ENCODE measurements around the gene ZNF175. TPM values are rescaled to one million over a fixed set of nuclear protein-coding genes. Genes with fewer than 3 reads are reported as not detected.

Gene ZNF175
- polyA plus RNA-seq, 1 of the 3 experiments (the other 2 are of a cell fraction) = 3.1 TPM

DNA sequence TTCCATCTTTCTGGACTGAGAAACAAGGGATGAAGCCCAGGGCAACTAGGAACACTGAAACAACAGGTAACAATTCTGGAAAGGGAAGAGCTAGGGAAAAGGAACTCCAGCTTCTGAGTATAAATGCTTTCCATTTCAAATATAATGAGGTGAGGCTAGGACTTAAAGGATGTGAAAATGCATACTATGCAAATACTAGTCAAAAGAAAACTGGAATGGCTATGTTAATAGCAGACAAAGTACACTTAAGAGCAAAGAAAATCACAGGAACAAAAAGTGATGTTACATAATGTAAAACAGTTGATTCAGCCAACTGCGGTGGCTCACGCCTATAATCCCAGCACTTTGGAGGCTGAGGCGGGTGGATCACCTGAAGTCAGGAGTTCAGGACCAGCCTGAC, 69.3 kb downstream of the ZNF175 start:
- no peaks in the 10 kb centered on the region for H3K79me2 ChIP-seq (ENCODE audit: insufficient read depth)
- no peaks in the 10 kb centered on the region for H4K20me1 ChIP-seq (ENCODE audit: insufficient read depth)
- no peaks in the 10 kb centered on the region for H3K9me3 ChIP-seq
- H3K4me2 ChIP-seq = no peak overlapping the region
- H3K9me2 ChIP-seq = no peaks in the 10 kb centered on the region
- H3K27ac ChIP-seq (ENCODE audit: low read depth in 2 of 2, low read length in 1 of 2) = no peak overlapping the region
- H3K9ac ChIP-seq = no peak overlapping the region
- no peaks in the 10 kb centered on the region for H3K4me1 ChIP-seq (ENCODE audit: control insufficient read depth in 1 of 2, insufficient read depth in 2 of 2, low read depth in 1 of 2, low read length in 1 of 2)
- no peaks in the 10 kb centered on the region for H3K36me3 ChIP-seq (replicated peaks in 1 of 2; ENCODE audit: control insufficient read depth in 1 of 2, insufficient read depth in 2 of 2, low read length in 1 of 2)
- no peak for DNase-seq
- H3K27me3 ChIP-seq (ENCODE audit: insufficient read depth) = peaks cover 28% of the 10 kb centered on the region; the same call in 1 of the 2 replicates
- ChIA-PET CTCF (interaction anchor here (0.6 to 3.6 kb wide), 3 partner anchors 17 to 1611 kb away, joined by 3 to 17 read pairs (median 3); no protein-coding TSS in a partner anchor), POLR2A (no interaction called here)
- no peak overlapping the region for H3K4me3 ChIP-seq (ENCODE audit: low read depth in 2 of 2, low read length in 1 of 2)
- WGBS (ENCODE audit: low lambda C conversion rate) = 35% methylated on average over 3 of the region's 3 CpGs
- H3F3A ChIP-seq (replicated peaks; ENCODE audit: insufficient read depth) = no peaks in the 10 kb centered on the region
- TF ChIP-seq, protein P1, sequence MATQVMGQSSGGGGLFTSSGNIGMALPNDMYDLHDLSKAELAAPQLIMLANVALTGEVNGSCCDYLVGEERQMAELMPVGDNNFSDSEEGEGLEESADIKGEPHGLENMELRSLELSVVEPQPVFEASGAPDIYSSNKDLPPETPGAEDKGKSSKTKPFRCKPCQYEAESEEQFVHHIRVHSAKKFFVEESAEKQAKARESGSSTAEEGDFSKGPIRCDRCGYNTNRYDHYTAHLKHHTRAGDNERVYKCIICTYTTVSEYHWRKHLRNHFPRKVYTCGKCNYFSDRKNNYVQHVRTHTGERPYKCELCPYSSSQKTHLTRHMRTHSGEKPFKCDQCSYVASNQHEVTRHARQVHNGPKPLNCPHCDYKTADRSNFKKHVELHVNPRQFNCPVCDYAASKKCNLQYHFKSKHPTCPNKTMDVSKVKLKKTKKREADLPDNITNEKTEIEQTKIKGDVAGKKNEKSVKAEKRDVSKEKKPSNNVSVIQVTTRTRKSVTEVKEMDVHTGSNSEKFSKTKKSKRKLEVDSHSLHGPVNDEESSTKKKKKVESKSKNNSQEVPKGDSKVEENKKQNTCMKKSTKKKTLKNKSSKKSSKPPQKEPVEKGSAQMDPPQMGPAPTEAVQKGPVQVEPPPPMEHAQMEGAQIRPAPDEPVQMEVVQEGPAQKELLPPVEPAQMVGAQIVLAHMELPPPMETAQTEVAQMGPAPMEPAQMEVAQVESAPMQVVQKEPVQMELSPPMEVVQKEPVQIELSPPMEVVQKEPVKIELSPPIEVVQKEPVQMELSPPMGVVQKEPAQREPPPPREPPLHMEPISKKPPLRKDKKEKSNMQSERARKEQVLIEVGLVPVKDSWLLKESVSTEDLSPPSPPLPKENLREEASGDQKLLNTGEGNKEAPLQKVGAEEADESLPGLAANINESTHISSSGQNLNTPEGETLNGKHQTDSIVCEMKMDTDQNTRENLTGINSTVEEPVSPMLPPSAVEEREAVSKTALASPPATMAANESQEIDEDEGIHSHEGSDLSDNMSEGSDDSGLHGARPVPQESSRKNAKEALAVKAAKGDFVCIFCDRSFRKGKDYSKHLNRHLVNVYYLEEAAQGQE (IDR thresholded peaks at IDR 0.05; ENCODE audit: low read depth, low read length) = no peak
- TF ChIP-seq ELF1 (IDR thresholded peaks at IDR 0.05) (no peak), GABPA (IDR thresholded peaks at IDR 0.05; ENCODE audit: low read depth) (no peak), SMC3 (IDR thresholded peaks at IDR 0.05; ENCODE audit: low read depth, low read length) (no peak)
- H2AFZ ChIP-seq (ENCODE audit: low read depth) = no peak overlapping the region

DNA sequence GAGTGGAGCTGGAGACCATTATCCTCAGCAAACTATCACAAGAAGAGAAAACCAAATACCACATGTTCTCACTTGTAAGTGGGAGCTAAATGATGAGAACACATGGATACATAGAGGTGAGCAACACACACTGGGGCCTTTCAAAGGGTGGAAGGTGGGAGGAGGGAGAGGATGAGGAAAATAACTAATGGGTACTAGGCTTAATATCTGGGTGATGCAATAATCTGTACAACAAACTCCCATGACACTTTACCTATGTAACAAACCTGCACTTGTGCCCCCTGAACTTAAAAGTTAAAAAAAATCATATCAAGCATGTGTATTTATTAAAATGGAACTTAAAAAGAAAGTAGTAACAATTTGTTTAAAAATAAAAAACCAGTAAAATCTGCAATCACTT, 70.6 kb downstream of the ZNF175 start:
- TF ChIP-seq NFIC (IDR thresholded peaks at IDR 0.05; ENCODE audit: borderline replicate concordance) (no peak), SIN3A (IDR thresholded peaks at IDR 0.05; ENCODE audit: borderline replicate concordance, low read depth, low read length) (no peak), GATA2 (CRISPR knock-in tag; IDR thresholded peaks at IDR 0.05) (no peak)
- TF ChIP-seq, protein P2, sequence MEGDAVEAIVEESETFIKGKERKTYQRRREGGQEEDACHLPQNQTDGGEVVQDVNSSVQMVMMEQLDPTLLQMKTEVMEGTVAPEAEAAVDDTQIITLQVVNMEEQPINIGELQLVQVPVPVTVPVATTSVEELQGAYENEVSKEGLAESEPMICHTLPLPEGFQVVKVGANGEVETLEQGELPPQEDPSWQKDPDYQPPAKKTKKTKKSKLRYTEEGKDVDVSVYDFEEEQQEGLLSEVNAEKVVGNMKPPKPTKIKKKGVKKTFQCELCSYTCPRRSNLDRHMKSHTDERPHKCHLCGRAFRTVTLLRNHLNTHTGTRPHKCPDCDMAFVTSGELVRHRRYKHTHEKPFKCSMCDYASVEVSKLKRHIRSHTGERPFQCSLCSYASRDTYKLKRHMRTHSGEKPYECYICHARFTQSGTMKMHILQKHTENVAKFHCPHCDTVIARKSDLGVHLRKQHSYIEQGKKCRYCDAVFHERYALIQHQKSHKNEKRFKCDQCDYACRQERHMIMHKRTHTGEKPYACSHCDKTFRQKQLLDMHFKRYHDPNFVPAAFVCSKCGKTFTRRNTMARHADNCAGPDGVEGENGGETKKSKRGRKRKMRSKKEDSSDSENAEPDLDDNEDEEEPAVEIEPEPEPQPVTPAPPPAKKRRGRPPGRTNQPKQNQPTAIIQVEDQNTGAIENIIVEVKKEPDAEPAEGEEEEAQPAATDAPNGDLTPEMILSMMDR (IDR thresholded peaks at IDR 0.05) = no peak
- Histone ChIP-seq H3K4me1 (ENCODE audit: control insufficient read depth in 1 of 2, insufficient read depth in 2 of 2, low read depth in 1 of 2, low read length in 1 of 2) (no peaks in the 10 kb centered on the region), H3F3A (replicated peaks; ENCODE audit: insufficient read depth) (no peaks in the 10 kb centered on the region), H3K79me2 (ENCODE audit: insufficient read depth) (no peaks in the 10 kb centered on the region), H3K4me2 (no peak overlapping the region), H3K27ac (ENCODE audit: low read depth in 2 of 2, low read length in 1 of 2) (no peak overlapping the region), H3K27me3 (ENCODE audit: insufficient read depth) (peaks cover 30% of the 10 kb centered on the region; the same call in 1 of the 2 replicates), H3K4me3 (ENCODE audit: low read depth in 2 of 2, low read length in 1 of 2) (no peak overlapping the region), H3K9me3 (no peaks in the 10 kb centered on the region), H3K9me2 (no peaks in the 10 kb centered on the region), H4K20me1 (ENCODE audit: insufficient read depth) (no peaks in the 10 kb centered on the region), H2AFZ (ENCODE audit: low read depth) (no peak overlapping the region), H3K36me3 (replicated peaks in 1 of 2; ENCODE audit: control insufficient read depth in 1 of 2, insufficient read depth in 2 of 2, low read length in 1 of 2) (no peaks in the 10 kb centered on the region), H3K9ac (no peak overlapping the region)
- no peak for DNase-seq
- ChIA-PET CTCF (interaction anchor here (1.1 to 3.6 kb wide), 3 partner anchors 16 to 169 kb away, joined by 3 to 17 read pairs (median 4); no protein-coding TSS in a partner anchor), POLR2A (no interaction called here)

Other genes starting within 250 kb of the ZNF175 start
- 2.3 and 2.7 TPM in 2 replicates for gene VSIG10L, start 229.1 kb upstream of the ZNF175 start, polyA plus RNA-seq (2012; rRNA removed)
- gene ETFB, start 204.9 kb upstream of the ZNF175 start, polyA plus RNA-seq (2012; rRNA removed) = 130 and 169 TPM in 2 replicates
- 0.26 TPM in 1 of 2 replicates, not detected in the other for gene CLDND2, start 202.3 kb upstream of the ZNF175 start, polyA plus RNA-seq (2012; rRNA removed)
- not detected in 2 replicates for gene NKG7, start 198.6 kb upstream of the ZNF175 start, polyA plus RNA-seq (2012; rRNA removed)
- gene LIM2, start 183.3 kb upstream of the ZNF175 start, polyA plus RNA-seq (2012; rRNA removed) = not detected in 2 replicates
- gene C19orf84, start 180.7 kb upstream of the ZNF175 start, polyA plus RNA-seq (2012; rRNA removed) = not detected in 2 replicates
- gene SIGLEC10, start 153.6 kb upstream of the ZNF175 start, polyA plus RNA-seq (2012; rRNA removed) = not detected in 2 replicates
- gene SIGLEC8, start 112.8 kb upstream of the ZNF175 start, polyA plus RNA-seq (2012; rRNA removed) = not detected in 2 replicates
- gene CEACAM18, start 92.7 kb upstream of the ZNF175 start, polyA plus RNA-seq (2012; rRNA removed) = not detected in 2 replicates
- gene SIGLEC12, start 69.5 kb upstream of the ZNF175 start, polyA plus RNA-seq (2012; rRNA removed) = not detected in 2 replicates
- gene SIGLEC6, start 39.6 kb upstream of the ZNF175 start, polyA plus RNA-seq (2012; rRNA removed) = not detected in 2 replicates
- gene SIGLEC5, start 59.1 kb downstream of the ZNF175 start, polyA plus RNA-seq (2012; rRNA removed) = not detected in 2 replicates
- gene SIGLEC14, start 75.5 kb downstream of the ZNF175 start, polyA plus RNA-seq (2012; rRNA removed) = 0.03 TPM in 1 of 2 replicates, not detected in the other
- 12.6 and 15.8 TPM in 2 replicates for gene SPACA6, start 122.0 kb downstream of the ZNF175 start, polyA plus RNA-seq (2012; rRNA removed)
- gene HAS1, start 152.7 kb downstream of the ZNF175 start, polyA plus RNA-seq (2012; rRNA removed) = not detected in 2 replicates
- 0.03 TPM in 1 of 2 replicates, not detected in the other for gene FPR1, start 180.6 kb downstream of the ZNF175 start, polyA plus RNA-seq (2012; rRNA removed)
- gene FPR2, start 189.9 kb downstream of the ZNF175 start, polyA plus RNA-seq (2012; rRNA removed) = not detected in 2 replicates
- 0.02 and 0.05 TPM in 2 replicates for gene FPR3, start 223.9 kb downstream of the ZNF175 start, polyA plus RNA-seq (2012; rRNA removed)

Data from SK-N-SH (cell line).